ENCODE measurements around the gene CLEC5A.

DNA sequence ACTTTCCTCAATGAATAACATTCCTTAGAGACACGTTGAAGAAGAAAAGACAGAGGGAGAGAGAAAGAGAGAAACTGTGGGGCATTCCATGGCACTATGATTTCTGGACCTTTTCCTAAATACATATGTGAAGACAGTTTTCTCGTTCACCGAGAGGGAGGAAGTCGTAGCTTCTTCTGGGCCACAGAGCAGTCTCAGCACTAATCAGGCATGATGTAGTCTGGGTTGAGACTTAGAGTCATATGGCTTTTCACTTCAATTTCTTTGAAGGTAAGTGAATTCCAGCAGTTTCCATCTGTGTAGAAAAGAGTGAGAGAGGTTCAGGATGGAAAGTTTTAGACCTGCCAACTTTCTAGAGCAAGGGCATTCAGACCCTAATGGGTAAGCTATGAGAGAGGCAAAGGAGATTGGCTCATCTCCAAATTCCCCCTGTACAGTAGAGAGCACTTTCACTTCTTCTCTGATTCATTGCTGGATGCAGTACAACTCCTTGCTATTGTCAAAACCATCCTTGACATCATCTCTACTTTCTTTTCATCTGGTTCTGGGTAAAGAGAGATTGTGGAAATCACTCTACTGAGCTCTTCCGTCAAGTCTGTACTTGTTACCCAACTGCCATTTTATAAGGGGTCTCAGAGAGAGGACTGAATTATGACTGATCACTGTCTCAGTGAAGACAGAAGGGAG lies 62.1 kb downstream of the CLEC5A start:
- TF ChIP-seq EZH2 (IDR thresholded peaks at IDR 0.05; ENCODE audit: insufficient read depth, poor library complexity, severe bottlenecking) (no peak), EZH2phosphoT487 (IDR thresholded peaks at IDR 0.05; ENCODE audit: insufficient read depth, low read depth) (no peak)
